H1 (cell line): ENCODE results near the gene P2RX5. TPM values are rescaled to one million over a fixed set of nuclear protein-coding genes. Genes with fewer than 3 reads are reported as not detected.

Experiments used
- CTCF ChIA-PET: fragments of 300-600 bp; sonication (Branson Sonifier 250); formaldehyde crosslinking; loops from one replicate; lab custom pipeline; 2021; ENCODE audit not compliant: partially characterized antibody; lab: Charles Lee
- POLR2A ChIA-PET: fragments of 300-600 bp; sonication (Branson Sonifier 250); formaldehyde crosslinking; loops from one replicate; lab custom pipeline; 2021; ENCODE audit warnings: inconsistent platforms; ENCODE audit not compliant: partially characterized antibody; lab: Charles Lee
- DNase-seq, 2 experiments: peaks; one replicate each; pipeline versions ENCODE4 v3.0.0 to v3.0.0-alpha.2; 2010 to 2022; ENCODE audit warnings: low spot score in 2 of 2, low read depth in 1 of 2, mixed read lengths in 1 of 2
- FAIRE-seq: peaks from 2 replicates; lab custom pipeline; 2011; peaks lifted over from hg19 to GRCh38; lab: Jason Lieb, UNC
- H2AFZ ChIP-seq: 2 replicates; pipeline ENCODE4 v1.8.1; 2012; ENCODE audit warnings: low read length, inconsistent platforms
- H2AK5ac ChIP-seq: 2 replicates; pipeline ENCODE4 v1.6.1; 2013; ENCODE audit warnings: low read depth, low read length
- H2BK120ac ChIP-seq: replicated peaks from 2 replicates; pipeline ENCODE3; 2013; ENCODE audit warnings: low read depth, low read length, inconsistent platforms
- H2BK12ac ChIP-seq: 2 replicates; pipeline ENCODE4 v1.6.1; 2013; ENCODE audit warnings: low read depth, low read length
- H2BK15ac ChIP-seq: 2 replicates; pipeline ENCODE4 v1.6.1; 2013; ENCODE audit warnings: low read length
- H2BK20ac ChIP-seq: 2 replicates; pipeline ENCODE4 v1.6.1; 2013; ENCODE audit warnings: low read length
- H2BK5ac ChIP-seq: 2 replicates; pipeline ENCODE4 v1.6.1; 2013; ENCODE audit warnings: low read depth, low read length
- H3K14ac ChIP-seq: 2 replicates; pipeline ENCODE4 v1.6.1; 2013; ENCODE audit warnings: inconsistent platforms; ENCODE audit not compliant: insufficient read length
- H3K18ac ChIP-seq: 2 replicates; pipeline ENCODE4 v1.6.1; 2013; ENCODE audit warnings: low read length; ENCODE audit errors: extremely low read depth
- H3K23ac ChIP-seq: 2 replicates; pipeline ENCODE4 v1.6.1; 2013; ENCODE audit warnings: inconsistent platforms; ENCODE audit not compliant: insufficient read length
- H3K23me2 ChIP-seq: 2 replicates; pipeline ENCODE4 v1.6.1; 2013; ENCODE audit warnings: low read depth, low read length
- H3K27ac ChIP-seq: 2 replicates; pipeline ENCODE4 v1.6.1; 2011; ENCODE audit warnings: low read depth, low read length, inconsistent platforms
- H3K27me3 ChIP-seq, 4 experiments: replicated peaks in 1 of 4; 1 replicate in 1 of 4; 2 replicates in 3 of 4; pipeline versions ENCODE4 v1.6.1 to v1.8.1; 2011 to 2013; ENCODE audit warnings: low read length in 3 of 4, mild to moderate bottlenecking in 3 of 4, inconsistent platforms in 2 of 4, mixed read lengths in 2 of 4, moderate library complexity in 1 of 4; ENCODE audit not compliant: control insufficient read depth in 3 of 4, insufficient read depth in 3 of 4; ENCODE audit errors: extremely low read depth in 1 of 4
- H3K36me3 ChIP-seq, 4 experiments: 2 replicates each; pipeline versions ENCODE4 v1.6.1 to v1.8.1; 2011 to 2013; ENCODE audit warnings: mild to moderate bottlenecking in 4 of 4, low read length in 3 of 4, moderate library complexity in 2 of 4, control low read depth in 1 of 4, inconsistent platforms in 1 of 4; ENCODE audit not compliant: insufficient read depth in 4 of 4, control insufficient read depth in 2 of 4
- H3K4ac ChIP-seq: replicated peaks from 2 replicates; pipeline ENCODE3; 2013; ENCODE audit warnings: low read length, low read depth, mixed read lengths, inconsistent platforms; ENCODE audit not compliant: insufficient read length
- H3K4me1 ChIP-seq, 4 experiments: replicated peaks in 1 of 4; 1 replicate in 1 of 4; 2 replicates in 3 of 4; pipeline versions ENCODE4 v1.6.1 to v1.8.1; 2011 to 2013; ENCODE audit warnings: low read length in 3 of 4, inconsistent platforms in 2 of 4, mixed read lengths in 1 of 4; ENCODE audit not compliant: insufficient read depth in 4 of 4, control insufficient read depth in 3 of 4
- H3K4me2 ChIP-seq, 2 experiments: 2 replicates each; pipeline versions ENCODE4 v1.6.1 to v1.8.1; 2011 to 2013; ENCODE audit warnings: low read depth in 2 of 2, low read length in 2 of 2, control low read depth in 1 of 2, inconsistent platforms in 1 of 2, mild to moderate bottlenecking in 1 of 2; ENCODE audit not compliant: insufficient read depth in 1 of 2
- H3K4me3 ChIP-seq, 4 experiments: fragments of 200-600, 300-600 bp in 1 of 4; sonication (generic), shearing (Covaris generic), sonication (Bioruptor Twin) in 1 of 4; 2 replicates each; pipeline versions ENCODE4 v1.5.1 to v1.8.1; 2011 to 2016; ENCODE audit warnings: low read length in 4 of 4, low read depth in 3 of 4, control low read depth in 2 of 4, inconsistent platforms in 2 of 4, mild to moderate bottlenecking in 2 of 4, mixed read lengths in 1 of 4, moderate library complexity in 1 of 4; ENCODE audit not compliant: insufficient read depth in 2 of 4; ENCODE audit errors: extremely low read depth in 1 of 4
- H3K56ac ChIP-seq: replicated peaks from 2 replicates; pipeline ENCODE3; 2013; ENCODE audit warnings: low read depth, mild to moderate bottlenecking, mixed read lengths, low read length, inconsistent platforms; ENCODE audit not compliant: insufficient read length
- H3K79me1 ChIP-seq: 2 replicates; pipeline ENCODE4 v1.6.1; 2013; ENCODE audit warnings: low read depth, low read length, control low read depth
- H3K79me2 ChIP-seq, 2 experiments: 2 replicates each; pipeline versions ENCODE4 v1.6.1 to v1.8.1; 2012 to 2013; ENCODE audit warnings: low read length in 2 of 2, mild to moderate bottlenecking in 2 of 2, inconsistent platforms in 1 of 2; ENCODE audit not compliant: insufficient read depth in 2 of 2, control insufficient read depth in 1 of 2
- H3K9ac ChIP-seq, 4 experiments: replicated peaks in 1 of 4; 1 replicate in 1 of 4; 2 replicates in 3 of 4; pipeline versions ENCODE4 v1.6.1 to v1.8.1; 2011 to 2013; ENCODE audit warnings: low read depth in 3 of 4, low read length in 3 of 4, control low read depth in 2 of 4, mild to moderate bottlenecking in 2 of 4, moderate library complexity in 2 of 4, inconsistent platforms in 1 of 4; ENCODE audit errors: extremely low read depth in 1 of 4
- H3K9me3 ChIP-seq, 2 experiments: 2 replicates each; pipeline versions ENCODE4 v1.6.1 to v1.8.1; 2012 to 2013; ENCODE audit warnings: mild to moderate bottlenecking in 2 of 2, moderate library complexity in 2 of 2, control low read depth in 1 of 2, inconsistent platforms in 1 of 2, low read depth in 1 of 2, low read length in 1 of 2, mixed read lengths in 1 of 2; ENCODE audit not compliant: insufficient read depth in 2 of 2
- H4K20me1 ChIP-seq, 2 experiments: replicated peaks in 1 of 2; 2 replicates each; pipeline versions ENCODE3 to v1.8.1; 2011 to 2013; ENCODE audit warnings: inconsistent platforms in 2 of 2, low read length in 2 of 2, mild to moderate bottlenecking in 1 of 2; ENCODE audit not compliant: insufficient read depth in 2 of 2, control insufficient read depth in 1 of 2
- H4K5ac ChIP-seq: 2 replicates; pipeline ENCODE4 v1.6.1; 2013; ENCODE audit warnings: low read length, low read depth, mixed read lengths, inconsistent platforms; ENCODE audit not compliant: insufficient read length
- H4K8ac ChIP-seq: 2 replicates; pipeline ENCODE4 v1.8.0; 2013; ENCODE audit warnings: mild to moderate bottlenecking, moderate library complexity, low read length, inconsistent platforms; ENCODE audit not compliant: insufficient read depth; ENCODE audit errors: extremely low read depth
- H4K91ac ChIP-seq: replicated peaks from 2 replicates; pipeline ENCODE3; 2013; ENCODE audit warnings: low read length, mixed read lengths, inconsistent platforms; ENCODE audit not compliant: insufficient read length
- BCL11A ChIP-seq, 2 experiments: IDR thresholded peaks; one replicate each; pipeline ENCODE4 v1.6.1; 2011; ENCODE audit warnings: low read depth in 2 of 2, low read length in 2 of 2, mild to moderate bottlenecking in 2 of 2
- CHD2 ChIP-seq: IDR thresholded peaks from 2 replicates; pipeline ENCODE4 v1.6.1; 2012; ENCODE audit warnings: low read length, improper control_type of control experiment
- NANOG ChIP-seq: IDR thresholded peaks from 2 replicates; pipeline ENCODE4 v1.6.1; 2011; ENCODE audit warnings: low read length, low read depth, mild to moderate bottlenecking, inconsistent platforms; ENCODE audit not compliant: insufficient read depth, poor library complexity, severe bottlenecking
- RNF2 ChIP-seq: fragments of 200-900, 300-1000 bp; sonication (generic); IDR thresholded peaks from 2 replicates; pipeline ENCODE4 v1.7.1; 2016; ENCODE audit warnings: borderline replicate concordance, low read depth, mild to moderate bottlenecking, antibody characterized with exemption, low read length; ENCODE audit not compliant: poor library complexity, severe bottlenecking; ENCODE audit errors: missing control alignments
- SP2 ChIP-seq: IDR thresholded peaks from 2 replicates; pipeline ENCODE4 v1.6.1; 2012; ENCODE audit warnings: mild to moderate bottlenecking, low read length, inconsistent platforms
- WGBS, 2 experiments: shearing (Covaris generic) in 1 of 2; methylation state at CpG; one replicate each; pipeline versions ENCODE4 v1.1.6 to v1.1.7; 2013 to 2015; ENCODE audit warnings: low lambda C conversion rate in 2 of 2, mixed read lengths in 2 of 2, inconsistent platforms in 1 of 2, low coverage in 1 of 2, missing lambda C conversion rate in 1 of 2; ENCODE audit not compliant: insufficient replicate concordance in 2 of 2, insufficient coverage in 1 of 2, insufficient read length in 1 of 2; ENCODE audit errors: extremely low coverage in 1 of 2, missing lambda C conversion rate in 1 of 2; 5-methylcytosine and 5-hydroxymethylcytosine counted together
- polyA plus RNA-seq, 7 experiments: library from polyadenylated mRNA; depleted of rRNA in 3 of 7; stranded (reverse) in 5 of 7; unstranded in 2 of 7; fragments of >200 nt in 5 of 7; fragments of 200-250 nt in 2 of 7; gene quantifications; 1 replicate in 5 of 7; 2 replicates in 1 of 7; 4 replicates in 1 of 7; pipeline versions ENCODE4 v1.2.1 to v1.2.3, GENCODE V29; 2011 to 2013; ENCODE audit warnings: missing spikeins in 2 of 7, mixed read lengths in 2 of 7
- total RNA-seq: library from RNA; stranded (reverse); fragmentation: NEBNext Ultra II Directional; extraction: Animal tissue kit (Norgen Biotek cat#: 25700); gene quantifications from 2 replicates; pipeline ENCODE4 v1.2.1, GENCODE V29; 2021
- TF ChIP-seq, protein P1 (sequence below): IDR thresholded peaks from 2 replicates; pipeline ENCODE4 v1.6.1; 2012; ENCODE audit warnings: inconsistent platforms

The P2RX5 gene
- total and polyA plus RNA-seq, 2 of the 8 experiments (the other 6 are each of a cell fraction or from before 2014, with no cell fraction given), result 12.0 to 15.6 TPM

- no peak overlapping the region for H4K5ac ChIP-seq
- no peak overlapping the region for H3K14ac ChIP-seq
- CTCF ChIA-PET, result interaction anchor here (0.8 to 7.9 kb wide), 18 partner anchors 9 to 255 kb away, joined by 3 to 132 read pairs (median 8); partner anchors contain the start of genes HASPIN and NCBP3
- TF ChIP-seq RNF2, result no peak
- no peak for TF ChIP-seq CHD2
- no peak for TF ChIP-seq NANOG
- TF ChIP-seq, protein P1, sequence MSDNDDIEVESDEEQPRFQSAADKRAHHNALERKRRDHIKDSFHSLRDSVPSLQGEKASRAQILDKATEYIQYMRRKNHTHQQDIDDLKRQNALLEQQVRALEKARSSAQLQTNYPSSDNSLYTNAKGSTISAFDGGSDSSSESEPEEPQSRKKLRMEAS, result no peak
- no peak for TF ChIP-seq BCL11A (IDR thresholded peaks at IDR 0.05; ENCODE audit: low read depth in 2 of 2, low read length in 2 of 2)
- TF ChIP-seq SP2, result no peak
- H4K8ac ChIP-seq, result no peak overlapping the region
- FAIRE-seq (no peak), DNase-seq (no peak)
- no peak overlapping the region for H2BK12ac ChIP-seq
- H3K4ac ChIP-seq, result no peak overlapping the region
- H3K56ac ChIP-seq, result no peak overlapping the region
- H3K9ac ChIP-seq, result no peak overlapping the region
- no peak overlapping the region for H3K4me2 ChIP-seq
- no peak overlapping the region for H2BK20ac ChIP-seq
- H3K27me3 ChIP-seq, result no peaks in the 10 kb centered on the region
- H3K36me3 ChIP-seq, result no peaks in the 10 kb centered on the region
- no peaks in the 10 kb centered on the region for H4K20me1 ChIP-seq
- no peak overlapping the region for H2BK15ac ChIP-seq
- H2AFZ ChIP-seq, result no peak overlapping the region
- H4K91ac ChIP-seq, result no peak overlapping the region
- no peak overlapping the region for H3K18ac ChIP-seq
- no peak overlapping the region for H2AK5ac ChIP-seq
- WGBS, 2 experiments, result 89% methylated on average over 8 of the region's 8 CpGs; no CpG with 5 or more reads in 1 of the 2 experiments
- no peaks in the 10 kb centered on the region; the same call in 1 of the 2 replicates for H3K79me1 ChIP-seq
- H3K4me1 ChIP-seq, result peaks cover 2 to 10% (median 3%) of the 10 kb centered on the region in 4 experiments; a peak in 6 of 7 replicates
- H2BK120ac ChIP-seq, result no peak overlapping the region
- POLR2A ChIA-PET, result interaction anchor here (0.8 kb wide), 2 partner anchors 8 to 12 kb away, joined by 3 read pairs; partner anchors contain the start of gene HASPIN
- no peaks in the 10 kb centered on the region for H3K23me2 ChIP-seq
- H3K27ac ChIP-seq, result no peak overlapping the region
- H3K9me3 ChIP-seq, result no peaks in the 10 kb centered on the region
- no peak overlapping the region for H3K23ac ChIP-seq
- H2BK5ac ChIP-seq, result no peak overlapping the region
- no peaks in the 10 kb centered on the region for H3K79me2 ChIP-seq
- H3K4me3 ChIP-seq, result no peak overlapping the region
Observed at GRCh38 chr17:3735515-3735914, 39.6 kb upstream of the P2RX5 start.
